ENCODE measurements around the gene RWDD4. TPM values are rescaled to one million over a fixed set of nuclear protein-coding genes. Genes with fewer than 3 reads are reported as not detected.

Gene RWDD4
- 30.5 and 40.7 TPM in 2 replicates for total RNA-seq (2014; rRNA removed; shearing (Covaris generic))

GRCh38 chr4:183659029-183659871 is at the start of gene RWDD4, which contains the start of gene TRAPPC11:
RWDD4 (minus strand) TSS chr4:183659185; CDS start chr4:183658952, 233 bp downstream.
TRAPPC11 (plus strand) TSS chr4:183659293; CDS start chr4:183663868, 4,575 bp downstream.
- Histone ChIP-seq H3K4me1 (replicated peaks) (peaks cover 6% of the 10 kb centered on the region; the same call in 1 of the 2 replicates), H3K27me3 (replicated peaks) (no peaks in the 10 kb centered on the region), H3K27ac (peak within 1 kb of the TSS; percentile 75)

GRCh38 chr4:183702492-183702891 is 43.5 kb upstream of the RWDD4 start:
- H3K36me3 ChIP-seq = peaks cover 83% of the 10 kb centered on the region

More at GRCh38 chr4:183659029-183659871, at the start of gene RWDD4, which contains the start of gene TRAPPC11:
- Histone ChIP-seq H3K36me3 (peaks cover 16% of the 10 kb centered on the region), H3K4me3 (peak within 1 kb of the TSS; percentile 97), H3K9me3 (replicated peaks) (no peaks in the 10 kb centered on the region)
- DNase-seq (ENCODE audit: low read depth in 1 of 2, low spot score in 2 of 2) = peak; percentile 97 to 98

GRCh38 chr4:183700407-183700806 is 41.4 kb upstream of the RWDD4 start:
- Histone ChIP-seq H3K27me3 (replicated peaks) (no peaks in the 10 kb centered on the region), H3K4me3 (no peak overlapping the region), H3K9me3 (replicated peaks) (no peaks in the 10 kb centered on the region), H3K4me1 (replicated peaks) (no peaks in the 10 kb centered on the region), H3K27ac (no peak overlapping the region), H3K36me3 (peaks cover 87% of the 10 kb centered on the region)
- no peak for DNase-seq (ENCODE audit: low read depth in 1 of 2, low spot score in 2 of 2)

More at GRCh38 chr4:183702492-183702891, 43.5 kb upstream of the RWDD4 start:
- Histone ChIP-seq H3K27me3 (replicated peaks) (no peaks in the 10 kb centered on the region), H3K9me3 (replicated peaks) (no peaks in the 10 kb centered on the region), H3K27ac (no peak overlapping the region), H3K4me3 (no peak overlapping the region), H3K4me1 (replicated peaks) (no peaks in the 10 kb centered on the region)
- DNase-seq (ENCODE audit: low read depth in 1 of 2, low spot score in 2 of 2) = no peak

- peaks cover 92% of the 10 kb centered on the region for H3K36me3 ChIP-seq
- no peak for DNase-seq (ENCODE audit: low read depth in 1 of 2, low spot score in 2 of 2)
Observed at GRCh38 chr4:183698909-183699308, 39.9 kb upstream of the RWDD4 start.

GRCh38 chr4:183691897-183692296 is 32.9 kb upstream of the RWDD4 start:
- Histone ChIP-seq H3K27ac (no peak overlapping the region), H3K4me3 (no peak overlapping the region), H3K9me3 (replicated peaks) (no peaks in the 10 kb centered on the region), H3K4me1 (replicated peaks) (no peaks in the 10 kb centered on the region), H3K27me3 (replicated peaks) (no peaks in the 10 kb centered on the region), H3K36me3 (peaks cover 67% of the 10 kb centered on the region)
- no peak for DNase-seq (ENCODE audit: low read depth in 1 of 2, low spot score in 2 of 2)

More at GRCh38 chr4:183698909-183699308, 39.9 kb upstream of the RWDD4 start:
- H3K9me3 ChIP-seq (replicated peaks) = no peaks in the 10 kb centered on the region
- H3K4me3 ChIP-seq = no peak overlapping the region
- no peak overlapping the region for H3K27ac ChIP-seq
- no peaks in the 10 kb centered on the region for H3K4me1 ChIP-seq (replicated peaks)
- no peaks in the 10 kb centered on the region for H3K27me3 ChIP-seq (replicated peaks)

- Histone ChIP-seq H3K4me3 (no peak overlapping the region), H3K36me3 (peaks cover 65% of the 10 kb centered on the region), H3K27me3 (replicated peaks) (no peaks in the 10 kb centered on the region), H3K27ac (no peak overlapping the region), H3K9me3 (replicated peaks) (no peaks in the 10 kb centered on the region), H3K4me1 (replicated peaks) (no peaks in the 10 kb centered on the region)
- DNase-seq (ENCODE audit: low read depth in 1 of 2, low spot score in 2 of 2) = no peak
Observed at GRCh38 chr4:183691006-183691405, 32.0 kb upstream of the RWDD4 start.

- Histone ChIP-seq H3K9me3 (replicated peaks) (no peaks in the 10 kb centered on the region), H3K36me3 (peaks cover 65% of the 10 kb centered on the region), H3K4me1 (replicated peaks) (no peaks in the 10 kb centered on the region), H3K4me3 (no peak overlapping the region), H3K27me3 (replicated peaks) (no peaks in the 10 kb centered on the region), H3K27ac (no peak overlapping the region)
- no peak for DNase-seq (ENCODE audit: low read depth in 1 of 2, low spot score in 2 of 2)
Observed at GRCh38 chr4:183688216-183688615, 29.2 kb upstream of the RWDD4 start.

GRCh38 chr4:183686461-183686860 is 27.5 kb upstream of the RWDD4 start:
- no peak overlapping the region for H3K27ac ChIP-seq
- H3K27me3 ChIP-seq (replicated peaks) = no peaks in the 10 kb centered on the region
- H3K4me1 ChIP-seq (replicated peaks) = no peaks in the 10 kb centered on the region
- H3K4me3 ChIP-seq = no peak overlapping the region
- no peak for DNase-seq (ENCODE audit: low read depth in 1 of 2, low spot score in 2 of 2)
- peaks cover 62% of the 10 kb centered on the region for H3K36me3 ChIP-seq
- no peaks in the 10 kb centered on the region for H3K9me3 ChIP-seq (replicated peaks)

GRCh38 chr4:183681119-183681518 is 22.1 kb upstream of the RWDD4 start:
- no peak overlapping the region for H3K27ac ChIP-seq
- H3K36me3 ChIP-seq = peaks cover 71% of the 10 kb centered on the region
- no peaks in the 10 kb centered on the region for H3K4me1 ChIP-seq (replicated peaks)
- DNase-seq (ENCODE audit: low read depth in 1 of 2, low spot score in 2 of 2) = no peak
- no peaks in the 10 kb centered on the region for H3K9me3 ChIP-seq (replicated peaks)
- no peak overlapping the region for H3K4me3 ChIP-seq
- H3K27me3 ChIP-seq (replicated peaks) = no peaks in the 10 kb centered on the region

GRCh38 chr4:183675625-183676024 is 16.6 kb upstream of the RWDD4 start:
- no peaks in the 10 kb centered on the region for H3K4me1 ChIP-seq (replicated peaks)
- H3K27ac ChIP-seq = no peak overlapping the region
- H3K27me3 ChIP-seq (replicated peaks) = no peaks in the 10 kb centered on the region
- H3K9me3 ChIP-seq (replicated peaks) = no peaks in the 10 kb centered on the region
- peaks cover 60% of the 10 kb centered on the region for H3K36me3 ChIP-seq
- H3K4me3 ChIP-seq = no peak overlapping the region
- no peak for DNase-seq (ENCODE audit: low read depth in 1 of 2, low spot score in 2 of 2)

GRCh38 chr4:183674153-183674552 is 15.2 kb upstream of the RWDD4 start:
- H3K4me3 ChIP-seq = no peak overlapping the region

GRCh38 chr4:183670960-183671555 is 12.1 kb upstream of the RWDD4 start:
- no peaks in the 10 kb centered on the region for H3K27me3 ChIP-seq (replicated peaks)
- no peak overlapping the region for H3K27ac ChIP-seq
- H3K9me3 ChIP-seq (replicated peaks) = no peaks in the 10 kb centered on the region
- H3K4me3 ChIP-seq = no peak overlapping the region
- H3K4me1 ChIP-seq (replicated peaks) = no peaks in the 10 kb centered on the region
- DNase-seq (ENCODE audit: low read depth in 1 of 2, low spot score in 2 of 2) = no peak
- H3K36me3 ChIP-seq = peaks cover 67% of the 10 kb centered on the region

More at GRCh38 chr4:183674153-183674552, 15.2 kb upstream of the RWDD4 start:
- H3K27me3 ChIP-seq (replicated peaks) = no peaks in the 10 kb centered on the region
- no peaks in the 10 kb centered on the region for H3K9me3 ChIP-seq (replicated peaks)
- no peak overlapping the region for H3K27ac ChIP-seq
- DNase-seq (ENCODE audit: low read depth in 1 of 2, low spot score in 2 of 2) = no peak
- peaks cover 61% of the 10 kb centered on the region for H3K36me3 ChIP-seq
- no peaks in the 10 kb centered on the region for H3K4me1 ChIP-seq (replicated peaks)

- H3K4me3 ChIP-seq = no peak overlapping the region
- H3K27me3 ChIP-seq (replicated peaks) = no peaks in the 10 kb centered on the region
- peaks cover 67% of the 10 kb centered on the region for H3K36me3 ChIP-seq
- no peak for DNase-seq (ENCODE audit: low read depth in 1 of 2, low spot score in 2 of 2)
- H3K4me1 ChIP-seq (replicated peaks) = no peaks in the 10 kb centered on the region
- H3K27ac ChIP-seq = no peak overlapping the region
- H3K9me3 ChIP-seq (replicated peaks) = no peaks in the 10 kb centered on the region
Observed at GRCh38 chr4:183670251-183670650, 11.3 kb upstream of the RWDD4 start.

GRCh38 chr4:183666088-183666487 is 7.1 kb upstream of the RWDD4 start:
- no peak overlapping the region for H3K4me3 ChIP-seq
- no peaks in the 10 kb centered on the region for H3K27me3 ChIP-seq (replicated peaks)
- no peaks in the 10 kb centered on the region for H3K9me3 ChIP-seq (replicated peaks)
- DNase-seq (ENCODE audit: low read depth in 1 of 2, low spot score in 2 of 2) = no peak
- no peak overlapping the region for H3K27ac ChIP-seq
- H3K4me1 ChIP-seq (replicated peaks) = no peaks in the 10 kb centered on the region
- H3K36me3 ChIP-seq = peaks cover 55% of the 10 kb centered on the region
